SK-N-MC (cell line): Measurements from ENCODE around the gene SNX30.

Experiments used
- EZH2 ChIP-seq: fragments of 200-600 bp; sonication (generic); IDR thresholded peaks from one replicate; pipeline ENCODE4 v1.6.1; 2017; ENCODE audit warnings: antibody characterized with exemption
- POLR2AphosphoS5 ChIP-seq: IDR thresholded peaks from 2 replicates; pipeline ENCODE4 v1.6.1; 2012; ENCODE audit warnings: mild to moderate bottlenecking, low read depth, low read length, borderline replicate concordance

GRCh38 chr9:112794731-112795130, 44.2 kb downstream of the SNX30 start:
- TF ChIP-seq POLR2AphosphoS5 (no peak), EZH2 (no peak)
